ENCODE results near the gene ZBTB25. TPM values are rescaled to one million over a fixed set of nuclear protein-coding genes. Genes with fewer than 3 reads are reported as not detected.
A peak's percentile ranks its signal among the peaks of the same experiment; 100 is the strongest.

Gene ZBTB25
- total and polyA plus RNA-seq, 10 of the 15 experiments (the other 5 are each of a cell fraction or from before 2014, with no cell fraction given): 4.1 to 33.9 (median 9.7) TPM

GRCh38 chr14:64550621-64551333 lies 47.1 kb upstream of the ZBTB25 start:
- H3K36me3 ChIP-seq (ENCODE audit: control insufficient read depth in 2 of 2, insufficient read depth in 2 of 2, low read length in 1 of 2): no peaks in the 10 kb centered on the region
- ChIA-PET POLR2A (interaction anchor here (0.6 kb wide), 1 partner anchor 1796 kb away, joined by 3 read pairs; no protein-coding TSS in a partner anchor), RAD21 (ENCODE audit: unreplicated experiment) (no interaction called here), SMC1A (ENCODE audit: uncharacterized antibody, unreplicated experiment) (interaction anchor here (0.7 kb wide), 1 partner anchor 148 kb away, joined by 3 read pairs; no protein-coding TSS in a partner anchor), CTCF (interaction anchor here (0.7 to 1.5 kb wide), 2 partner anchors 12 to 1120 kb away, joined by 3 read pairs; no protein-coding TSS in a partner anchor)
- in situ Hi-C loops (cut with MboI): no loop called here
- no peak overlapping the region for H2AFZ ChIP-seq (ENCODE audit: control insufficient read depth, low read depth, low read length)
- H3K27me3 ChIP-seq (replicated peaks in 1 of 2; ENCODE audit: control insufficient read depth in 2 of 2, insufficient read depth in 2 of 2, low read length in 1 of 2): peaks cover 3 to 14% of the 10 kb centered on the region in 2 experiments
- no peak for ATAC-seq
- BruUV-seq (replicated peaks): no TSS peak
- no peaks in the 10 kb centered on the region for H4K20me1 ChIP-seq (ENCODE audit: control insufficient read depth, insufficient read depth)
- H3K4me3 ChIP-seq: no peak overlapping the region
- H3K4me2 ChIP-seq (ENCODE audit: control insufficient read depth, insufficient read depth): no peak overlapping the region
- H3K9me3 ChIP-seq (replicated peaks; ENCODE audit: control insufficient read depth, insufficient read depth, low read length): no peaks in the 10 kb centered on the region
- FAIRE-seq: no peak
- H3K27ac ChIP-seq (ENCODE audit: control insufficient read depth, insufficient read depth): no peak overlapping the region
- no peak overlapping the region for H3K9ac ChIP-seq (ENCODE audit: control insufficient read depth, insufficient read depth, low read length)
- H3K4me1 ChIP-seq (ENCODE audit: control insufficient read depth, insufficient read depth, low read length): no peaks in the 10 kb centered on the region
- no peaks in the 10 kb centered on the region for H3K79me2 ChIP-seq (ENCODE audit: control insufficient read depth, insufficient read depth, low read length)
- intact Hi-C loops (cut with micrococcal nuclease; ENCODE audit: unreplicated experiment): no loop called here
- DNase-seq (ENCODE audit: low read depth, low spot score): no peak
- WGBS (ENCODE audit: insufficient coverage, insufficient replicate concordance, low lambda C conversion rate, missing lambda C conversion rate): 40% methylated on average over 7 of the region's 7 CpGs
- TF ChIP-seq, protein P1, sequence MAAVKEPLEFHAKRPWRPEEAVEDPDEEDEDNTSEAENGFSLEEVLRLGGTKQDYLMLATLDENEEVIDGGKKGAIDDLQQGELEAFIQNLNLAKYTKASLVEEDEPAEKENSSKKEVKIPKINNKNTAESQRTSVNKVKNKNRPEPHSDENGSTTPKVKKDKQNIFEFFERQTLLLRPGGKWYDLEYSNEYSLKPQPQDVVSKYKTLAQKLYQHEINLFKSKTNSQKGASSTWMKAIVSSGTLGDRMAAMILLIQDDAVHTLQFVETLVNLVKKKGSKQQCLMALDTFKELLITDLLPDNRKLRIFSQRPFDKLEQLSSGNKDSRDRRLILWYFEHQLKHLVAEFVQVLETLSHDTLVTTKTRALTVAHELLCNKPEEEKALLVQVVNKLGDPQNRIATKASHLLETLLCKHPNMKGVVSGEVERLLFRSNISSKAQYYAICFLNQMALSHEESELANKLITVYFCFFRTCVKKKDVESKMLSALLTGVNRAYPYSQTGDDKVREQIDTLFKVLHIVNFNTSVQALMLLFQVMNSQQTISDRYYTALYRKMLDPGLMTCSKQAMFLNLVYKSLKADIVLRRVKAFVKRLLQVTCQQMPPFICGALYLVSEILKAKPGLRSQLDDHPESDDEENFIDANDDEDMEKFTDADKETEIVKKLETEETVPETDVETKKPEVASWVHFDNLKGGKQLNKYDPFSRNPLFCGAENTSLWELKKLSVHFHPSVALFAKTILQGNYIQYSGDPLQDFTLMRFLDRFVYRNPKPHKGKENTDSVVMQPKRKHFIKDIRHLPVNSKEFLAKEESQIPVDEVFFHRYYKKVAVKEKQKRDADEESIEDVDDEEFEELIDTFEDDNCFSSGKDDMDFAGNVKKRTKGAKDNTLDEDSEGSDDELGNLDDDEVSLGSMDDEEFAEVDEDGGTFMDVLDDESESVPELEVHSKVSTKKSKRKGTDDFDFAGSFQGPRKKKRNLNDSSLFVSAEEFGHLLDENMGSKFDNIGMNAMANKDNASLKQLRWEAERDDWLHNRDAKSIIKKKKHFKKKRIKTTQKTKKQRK (IDR thresholded peaks at IDR 0.05; ENCODE audit: low read depth, low read length): no peak
- peak; percentile 81 for TF ChIP-seq BMI1 (IDR thresholded peaks at IDR 0.05; ENCODE audit: borderline replicate concordance)

Measured in GM12878 (cell line).